ENCODE data around the gene PLXNC1. TPM values are rescaled to one million over a fixed set of nuclear protein-coding genes. Genes with fewer than 3 reads are reported as not detected.

PLXNC1 gene
- total RNA-seq, 6 experiments from 2014 or later: 0.18 to 0.40 (median 0.22) TPM

DNA sequence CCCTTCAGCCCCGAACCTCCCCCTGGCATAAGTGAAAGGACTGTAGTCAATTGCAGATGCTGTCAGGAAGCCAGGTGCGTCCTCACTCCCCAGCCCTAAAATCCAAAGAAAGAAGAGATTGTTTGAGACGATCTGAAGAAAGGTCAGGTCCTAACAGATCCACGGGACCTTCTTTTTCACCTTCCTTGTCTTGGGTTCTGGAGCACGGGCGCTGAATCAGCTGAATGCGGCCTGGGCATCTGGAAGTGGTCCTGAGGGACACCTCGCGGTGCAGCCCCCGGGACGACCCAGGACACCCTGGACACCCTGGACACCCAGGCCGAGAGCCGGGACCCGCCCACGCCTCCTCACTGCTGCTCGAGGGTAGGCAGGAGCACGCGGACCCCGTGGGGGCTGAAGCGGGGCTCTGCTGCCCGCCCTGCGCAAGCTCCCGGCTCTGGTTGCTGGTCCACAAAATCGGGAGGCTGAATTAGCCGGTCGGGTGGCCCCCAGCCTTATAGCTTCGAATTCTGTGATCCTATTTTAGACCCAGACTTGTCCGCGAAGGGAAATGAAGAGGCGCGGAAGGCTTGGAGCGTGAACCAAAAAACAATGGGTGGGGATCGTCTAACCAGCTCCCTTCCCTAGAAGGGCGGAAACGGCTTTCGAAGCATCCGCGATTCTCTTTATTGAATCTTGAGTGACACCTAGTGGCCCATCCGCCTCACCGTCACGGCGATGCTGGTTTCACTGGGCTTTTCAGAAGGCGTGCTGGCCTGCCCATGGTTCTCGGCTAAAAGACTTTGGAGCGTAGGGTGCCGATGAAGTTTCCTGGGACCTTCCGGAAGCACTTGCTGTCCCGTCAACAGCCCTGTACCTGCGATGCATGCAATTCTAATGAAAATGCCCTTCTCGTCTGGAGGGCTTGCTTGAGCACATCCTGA, 46.4 kb upstream of the PLXNC1 start:
- TF ChIP-seq, protein P1, sequence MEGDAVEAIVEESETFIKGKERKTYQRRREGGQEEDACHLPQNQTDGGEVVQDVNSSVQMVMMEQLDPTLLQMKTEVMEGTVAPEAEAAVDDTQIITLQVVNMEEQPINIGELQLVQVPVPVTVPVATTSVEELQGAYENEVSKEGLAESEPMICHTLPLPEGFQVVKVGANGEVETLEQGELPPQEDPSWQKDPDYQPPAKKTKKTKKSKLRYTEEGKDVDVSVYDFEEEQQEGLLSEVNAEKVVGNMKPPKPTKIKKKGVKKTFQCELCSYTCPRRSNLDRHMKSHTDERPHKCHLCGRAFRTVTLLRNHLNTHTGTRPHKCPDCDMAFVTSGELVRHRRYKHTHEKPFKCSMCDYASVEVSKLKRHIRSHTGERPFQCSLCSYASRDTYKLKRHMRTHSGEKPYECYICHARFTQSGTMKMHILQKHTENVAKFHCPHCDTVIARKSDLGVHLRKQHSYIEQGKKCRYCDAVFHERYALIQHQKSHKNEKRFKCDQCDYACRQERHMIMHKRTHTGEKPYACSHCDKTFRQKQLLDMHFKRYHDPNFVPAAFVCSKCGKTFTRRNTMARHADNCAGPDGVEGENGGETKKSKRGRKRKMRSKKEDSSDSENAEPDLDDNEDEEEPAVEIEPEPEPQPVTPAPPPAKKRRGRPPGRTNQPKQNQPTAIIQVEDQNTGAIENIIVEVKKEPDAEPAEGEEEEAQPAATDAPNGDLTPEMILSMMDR (IDR thresholded peaks at IDR 0.05): peak; percentile 87
- Mint-ChIP-seq H3K27ac (peak overlapping the region; percentile 83), H3K36me3 (ENCODE audit: low read depth) (no peaks in the 10 kb centered on the region), H3K4me3 (peak overlapping the region; percentile 91), H3K9me3 (no peaks in the 10 kb centered on the region), H3K4me1 (ENCODE audit: low read depth) (peaks cover 70% of the 10 kb centered on the region), H3K27me3 (ENCODE audit: insufficient read depth) (no peaks in the 10 kb centered on the region)
- DNase-seq: peak; percentile 81

GRCh38 chr12:94103986-94104385, 44.4 kb upstream of the PLXNC1 start:
- no peaks in the 10 kb centered on the region for H3K27me3 Mint-ChIP-seq (ENCODE audit: insufficient read depth)
- H3K4me3 Mint-ChIP-seq: peak overlapping the region; percentile 42
- H3K9me3 Mint-ChIP-seq: no peaks in the 10 kb centered on the region
- peaks cover 55% of the 10 kb centered on the region for H3K4me1 Mint-ChIP-seq (ENCODE audit: low read depth)
- H3K27ac Mint-ChIP-seq: peak overlapping the region; percentile 3; the same call in 1 of the 2 replicates
- TF ChIP-seq, protein P1 (IDR thresholded peaks at IDR 0.05): no peak
- no peaks in the 10 kb centered on the region for H3K36me3 Mint-ChIP-seq (ENCODE audit: low read depth)
- DNase-seq: peak; percentile 32

- Mint-ChIP-seq H3K27ac (no peak overlapping the region), H3K36me3 (ENCODE audit: low read depth) (no peaks in the 10 kb centered on the region), H3K9me3 (no peaks in the 10 kb centered on the region), H3K4me3 (no peak overlapping the region), H3K27me3 (ENCODE audit: insufficient read depth) (peaks cover 2% of the 10 kb centered on the region), H3K4me1 (ENCODE audit: low read depth) (peaks cover 35% of the 10 kb centered on the region)
- no peak for DNase-seq
- TF ChIP-seq, protein P1 (IDR thresholded peaks at IDR 0.05): no peak
Observed at GRCh38 chr12:94107910-94108309, 40.5 kb upstream of the PLXNC1 start.

DNA sequence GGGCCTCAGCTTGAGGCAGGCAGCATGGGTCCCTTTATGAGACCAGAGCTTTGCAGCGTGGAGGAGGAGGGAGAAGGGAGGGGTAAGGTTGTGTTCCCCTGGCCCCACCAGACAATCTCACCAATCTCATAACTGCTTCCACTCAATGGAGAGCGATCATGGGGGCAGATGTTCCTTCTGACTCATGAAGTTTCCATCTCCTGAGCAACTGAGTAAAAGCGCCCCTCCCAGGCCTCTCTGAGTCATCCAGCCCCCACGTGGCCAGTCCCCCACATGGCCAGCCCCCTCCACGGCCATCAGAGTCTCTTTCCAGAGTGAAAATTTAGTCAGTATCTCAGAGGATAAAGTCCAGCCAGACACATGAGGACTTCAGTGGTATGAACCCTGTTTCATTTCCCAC, 39.2 kb upstream of the PLXNC1 start:
- no peak overlapping the region for H3K27ac Mint-ChIP-seq
- peaks cover 23% of the 10 kb centered on the region for H3K4me1 Mint-ChIP-seq (ENCODE audit: low read depth)
- DNase-seq: no peak
- H3K9me3 Mint-ChIP-seq: no peaks in the 10 kb centered on the region
- H3K36me3 Mint-ChIP-seq (ENCODE audit: low read depth): no peaks in the 10 kb centered on the region
- TF ChIP-seq, protein P1 (IDR thresholded peaks at IDR 0.05): no peak
- no peak overlapping the region for H3K4me3 Mint-ChIP-seq
- peaks cover 5% of the 10 kb centered on the region for H3K27me3 Mint-ChIP-seq (ENCODE audit: insufficient read depth)

DNA sequence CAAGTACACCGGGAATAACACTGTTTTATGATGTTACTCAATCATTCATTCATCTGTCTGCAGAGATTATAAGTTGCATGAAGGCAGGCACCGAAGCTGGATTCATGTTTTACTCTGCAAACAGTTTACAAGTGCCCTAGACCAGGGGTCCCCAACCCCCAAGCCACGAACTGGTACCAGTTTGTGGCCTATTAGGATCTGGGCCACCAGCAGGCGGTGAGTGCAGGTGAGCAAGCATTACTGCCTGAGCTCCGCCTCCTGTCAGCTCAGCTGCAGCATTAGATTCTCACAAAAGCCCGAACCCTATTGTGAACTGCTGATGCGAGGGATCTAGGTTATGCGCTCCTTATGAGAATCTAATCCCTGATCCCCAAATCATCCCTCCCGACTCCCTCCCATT, 38.1 kb upstream of the PLXNC1 start:
- H3K9me3 Mint-ChIP-seq: no peaks in the 10 kb centered on the region

More for the DNA sequence above, 38.1 kb upstream of the PLXNC1 start:
- TF ChIP-seq, protein P1 (IDR thresholded peaks at IDR 0.05): no peak
- Mint-ChIP-seq H3K27me3 (ENCODE audit: insufficient read depth) (peaks cover 7% of the 10 kb centered on the region), H3K4me3 (no peak overlapping the region), H3K27ac (no peak overlapping the region), H3K4me1 (ENCODE audit: low read depth) (peaks cover 19% of the 10 kb centered on the region), H3K36me3 (ENCODE audit: low read depth) (no peaks in the 10 kb centered on the region)
- no peak for DNase-seq
